ENCODE measurements around the gene MYT1. TPM values are rescaled to one million over a fixed set of nuclear protein-coding genes. Genes with fewer than 3 reads are reported as not detected.
"Not testable (repeated sequence)": the region's sequence is repeated elsewhere in the genome, so short reads cannot be mapped to it uniquely, and the experiment has no call there.

MYT1 gene
- polyA plus RNA-seq, 1 experiment, result not detected

- ChIA-PET CTCF (interaction anchor here (1.0 kb wide), 1 partner anchor 56 kb away, joined by 3 read pairs; no protein-coding TSS in a partner anchor), POLR2A (no interaction called here)
- Histone ChIP-seq H3K36me3 (ENCODE audit: control insufficient read depth, insufficient read depth, low read length) (no peaks in the 10 kb centered on the region), H3K27me3 (ENCODE audit: control insufficient read depth, insufficient read depth, low read length) (no peaks in the 10 kb centered on the region; the same call in 1 of the 2 replicates), H3K4me3 (ENCODE audit: low read depth, low read length) (no peak overlapping the region)
- no peak for TF ChIP-seq CTCF (IDR thresholded peaks at IDR 0.05; ENCODE audit: insufficient read depth, low read depth, low read length)
- DNase-seq (ENCODE audit: low read depth), result no peak
Measured at GRCh38 chr20:64279826-64280459, 115.7 kb downstream of the MYT1 start.

- Histone ChIP-seq H3K27me3 (ENCODE audit: control insufficient read depth, insufficient read depth, low read length) (no peaks in the 10 kb centered on the region; the same call in 1 of the 2 replicates), H3K4me3 (ENCODE audit: low read depth, low read length) (no peak overlapping the region), H3K36me3 (ENCODE audit: control insufficient read depth, insufficient read depth, low read length) (no peaks in the 10 kb centered on the region)
- POLR2A ChIA-PET, result no interaction called here
- CTCF ChIA-PET, result no interaction called here
- DNase-seq (ENCODE audit: low read depth), result no peak
- TF ChIP-seq CTCF (IDR thresholded peaks at IDR 0.05; ENCODE audit: insufficient read depth, low read depth, low read length), result no peak
Measured at GRCh38 chr20:64280460-64280843, 116.2 kb downstream of the MYT1 start.

GRCh38 chr20:64283646-64284045 lies 119.4 kb downstream of the MYT1 start:
- CTCF ChIA-PET, result no interaction called here
- no peak for DNase-seq (ENCODE audit: low read depth)
- POLR2A ChIA-PET, result no interaction called here
- H3K4me3 ChIP-seq (ENCODE audit: low read depth, low read length), result no peak overlapping the region
- H3K36me3 ChIP-seq (ENCODE audit: control insufficient read depth, insufficient read depth, low read length), result no peaks in the 10 kb centered on the region
- H3K27me3 ChIP-seq (ENCODE audit: control insufficient read depth, insufficient read depth, low read length), result no peaks in the 10 kb centered on the region; the same call in 1 of the 2 replicates
- TF ChIP-seq CTCF (IDR thresholded peaks at IDR 0.05; ENCODE audit: insufficient read depth, low read depth, low read length), result no peak

- peak; percentile 69 for TF ChIP-seq CTCF (IDR thresholded peaks at IDR 0.05; ENCODE audit: insufficient read depth, low read depth, low read length)
- CTCF ChIA-PET, result interaction anchor here (0.7 to 1.7 kb wide), 2 partner anchors 9 to 33 kb away, joined by 3 to 7 read pairs; no protein-coding TSS in a partner anchor
- DNase-seq (ENCODE audit: low read depth); POLR2A ChIA-PET; H3K27me3 ChIP-seq (ENCODE audit: control insufficient read depth, insufficient read depth, low read length); H3K36me3 ChIP-seq (ENCODE audit: control insufficient read depth, insufficient read depth, low read length); H3K4me3 ChIP-seq (ENCODE audit: low read depth, low read length): not testable (repeated sequence)
Measured at GRCh38 chr20:64285579-64286446, 121.6 kb downstream of the MYT1 start.

GRCh38 chr20:64286447-64287263 lies 122.4 kb downstream of the MYT1 start:
- DNase-seq (ENCODE audit: low read depth); H3K36me3 ChIP-seq (ENCODE audit: control insufficient read depth, insufficient read depth, low read length); POLR2A ChIA-PET; H3K4me3 ChIP-seq (ENCODE audit: low read depth, low read length); H3K27me3 ChIP-seq (ENCODE audit: control insufficient read depth, insufficient read depth, low read length): not testable (repeated sequence)
- CTCF ChIA-PET, result interaction anchor here (0.7 to 1.7 kb wide), 2 partner anchors 10 to 33 kb away, joined by 3 to 7 read pairs; no protein-coding TSS in a partner anchor

- CTCF ChIA-PET; H3K36me3 ChIP-seq (ENCODE audit: control insufficient read depth, insufficient read depth, low read length); POLR2A ChIA-PET; H3K27me3 ChIP-seq (ENCODE audit: control insufficient read depth, insufficient read depth, low read length); DNase-seq (ENCODE audit: low read depth); H3K4me3 ChIP-seq (ENCODE audit: low read depth, low read length): not testable (repeated sequence)
Measured at GRCh38 chr20:64287264-64287590, 123.0 kb downstream of the MYT1 start.
